Islet precursor cell (in vitro differentiated cells): ENCODE results near the gene TAF1A.
"Not testable (repeated sequence)": the region's sequence is repeated elsewhere in the genome, so short reads cannot be mapped to it uniquely, and the experiment has no call there.

Source experiments
- DNase-seq: peaks from one replicate; pipeline ENCODE4 v3.0.0-alpha.2; 2018

The TAF1A gene

DNA sequence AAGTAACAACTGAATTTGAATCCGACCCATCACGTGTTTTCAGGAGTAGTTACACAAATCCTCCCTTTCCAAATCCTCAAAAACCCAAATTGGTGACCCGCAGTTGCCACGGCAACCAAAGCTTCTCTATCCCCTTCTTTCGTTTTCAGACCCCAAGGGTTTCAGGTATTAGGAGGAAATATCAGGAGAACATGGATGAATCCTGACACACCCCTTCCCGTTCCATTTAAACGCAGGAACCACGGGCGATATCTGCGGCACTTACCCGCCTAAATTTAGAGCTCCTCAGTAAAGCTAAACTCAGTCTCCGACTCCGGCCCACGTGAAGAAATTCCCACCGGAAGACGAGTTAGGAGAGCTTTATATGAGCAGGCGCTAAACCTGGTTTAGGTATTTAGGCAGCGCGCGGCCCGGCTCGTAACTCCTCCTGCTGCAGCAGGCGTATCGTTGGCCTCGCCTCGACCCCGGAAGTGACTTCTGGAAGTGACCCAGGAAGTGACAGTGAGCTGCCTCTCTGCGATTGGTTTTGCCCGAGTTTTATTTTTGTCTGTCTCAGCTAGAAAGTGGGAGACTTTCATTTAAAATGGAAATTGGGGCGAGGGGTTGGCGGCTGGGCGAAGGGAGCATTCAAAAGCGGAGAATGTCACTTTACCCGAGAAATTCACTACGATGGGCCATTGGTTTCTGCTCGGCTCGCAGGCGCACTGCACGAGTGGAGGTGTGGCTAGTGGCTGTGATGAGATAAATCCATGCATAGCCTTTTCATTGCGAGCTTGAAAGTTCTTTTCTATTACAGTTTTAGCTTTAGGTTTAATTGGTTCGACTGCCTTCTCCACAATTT is at the start of gene TAF1A:
TAF1A (minus strand) TSS at position 472 of the 841 bp plus-strand sequence.
- peak; percentile 93 for DNase-seq

DNA sequence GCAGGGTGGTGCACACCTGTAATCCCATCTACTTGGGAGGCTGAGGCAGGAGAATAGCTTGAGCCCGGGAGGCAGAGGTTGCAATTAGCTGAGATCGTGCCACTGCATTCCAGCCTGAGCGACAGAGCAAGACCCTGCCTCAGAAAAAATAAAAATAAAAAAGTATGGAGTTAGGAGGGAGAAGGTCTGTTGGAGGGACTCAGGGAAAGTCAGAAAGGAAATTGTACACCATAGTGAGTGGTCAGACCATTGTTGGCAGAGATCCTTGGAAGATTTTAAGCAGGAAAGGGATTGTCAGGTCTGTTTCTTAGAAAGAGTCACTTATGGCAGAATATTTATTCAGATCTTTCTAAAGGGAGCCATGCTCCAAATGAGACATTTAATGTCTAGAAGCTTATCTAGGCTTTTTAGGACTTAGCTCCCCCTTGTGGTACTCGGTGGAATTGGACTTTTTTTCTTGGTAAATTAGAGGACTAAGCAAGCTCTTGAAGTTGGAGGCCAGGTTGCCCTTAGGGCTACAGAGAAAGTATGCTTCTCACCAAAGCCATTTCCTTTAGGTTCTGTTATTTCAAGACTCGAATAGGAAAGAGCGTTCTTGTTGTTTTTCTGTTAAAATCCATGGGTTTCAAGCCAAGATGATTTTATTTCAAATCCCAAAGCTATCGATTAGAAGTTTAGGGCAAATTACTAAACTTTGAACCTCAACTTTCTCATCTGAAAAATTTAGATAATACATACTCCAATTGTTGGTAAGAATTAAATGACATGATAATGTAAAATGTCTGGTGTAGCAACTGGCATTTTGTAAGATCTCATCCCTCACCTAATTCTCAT is 44.7 kb upstream of the TAF1A start:
- peak; percentile 73 for DNase-seq

DNA sequence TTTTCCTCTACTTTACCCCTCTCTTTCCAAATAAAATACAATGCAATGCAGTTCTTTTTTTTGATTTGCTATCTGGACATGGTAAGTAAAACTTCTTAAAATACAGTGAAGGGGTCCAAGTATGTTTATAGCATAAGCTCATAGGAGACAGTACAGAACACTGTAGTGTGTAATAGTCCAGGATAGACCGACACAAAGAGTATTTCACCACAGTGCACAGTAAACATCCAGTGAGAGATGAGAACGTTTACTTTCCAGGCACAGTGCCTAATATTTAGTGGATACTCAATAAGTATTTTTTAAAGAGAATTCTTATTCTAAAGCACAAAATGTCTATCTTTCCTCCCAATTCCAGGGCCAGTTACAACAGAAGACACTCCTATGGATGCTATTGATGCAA is 43.0 kb upstream of the TAF1A start:
- no peak for DNase-seq

DNA sequence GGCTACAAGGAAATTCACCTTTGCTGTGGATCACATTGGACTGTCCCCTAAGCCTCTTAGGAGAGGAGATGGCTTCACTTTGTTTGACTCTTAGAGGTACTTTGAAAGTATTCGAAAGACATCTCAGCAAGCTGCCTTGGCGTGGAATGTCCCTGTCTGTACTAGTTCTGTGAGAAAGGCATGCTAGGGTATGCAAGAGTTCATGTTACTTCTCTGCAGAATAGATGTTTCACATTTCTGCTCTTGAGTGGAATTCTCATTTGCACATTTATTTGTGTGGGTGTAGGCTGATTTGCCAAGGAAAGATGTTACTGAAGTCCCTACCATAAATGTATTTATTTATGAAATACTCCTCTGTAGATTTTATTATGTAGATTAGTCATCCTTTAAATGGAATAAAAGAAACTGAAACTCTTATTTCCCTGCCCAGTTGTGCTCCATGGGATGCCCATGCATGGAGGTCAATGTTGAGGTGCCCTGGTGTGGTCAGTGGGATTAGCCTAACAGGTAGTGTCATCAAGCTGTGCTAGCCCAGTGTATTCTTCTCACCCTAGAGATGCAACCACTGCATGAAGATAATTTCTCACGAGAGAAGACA is 42.0 kb upstream of the TAF1A start:
- no peak for DNase-seq

DNA sequence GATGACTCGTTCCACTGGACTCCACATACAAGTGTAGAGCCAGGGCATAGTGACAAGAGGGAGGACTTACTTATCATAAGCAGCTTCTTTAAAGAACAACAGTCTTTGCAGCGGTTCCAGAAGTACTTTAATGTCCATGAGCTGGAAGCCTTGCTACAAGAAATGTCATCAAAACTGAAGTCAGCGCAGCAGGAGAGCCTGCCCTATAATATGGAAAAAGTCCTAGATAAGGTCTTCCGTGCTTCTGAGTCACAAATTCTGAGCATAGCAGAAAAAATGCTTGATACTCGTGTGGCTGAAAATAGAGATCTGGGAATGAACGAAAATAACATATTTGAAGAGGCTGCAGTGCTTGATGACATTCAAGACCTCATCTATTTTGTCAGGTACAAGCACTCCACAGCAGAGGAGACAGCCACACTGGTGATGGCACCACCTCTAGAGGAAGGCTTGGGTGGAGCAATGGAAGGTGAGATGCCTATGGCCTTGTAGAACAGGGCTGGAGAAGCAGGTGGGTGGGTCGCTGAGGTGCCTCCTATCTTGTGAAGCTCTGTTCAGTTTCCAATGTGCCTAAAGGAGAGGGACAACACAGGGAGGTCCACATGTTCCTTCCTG is 40.3 kb upstream of the TAF1A start:
- DNase-seq = no peak

DNA sequence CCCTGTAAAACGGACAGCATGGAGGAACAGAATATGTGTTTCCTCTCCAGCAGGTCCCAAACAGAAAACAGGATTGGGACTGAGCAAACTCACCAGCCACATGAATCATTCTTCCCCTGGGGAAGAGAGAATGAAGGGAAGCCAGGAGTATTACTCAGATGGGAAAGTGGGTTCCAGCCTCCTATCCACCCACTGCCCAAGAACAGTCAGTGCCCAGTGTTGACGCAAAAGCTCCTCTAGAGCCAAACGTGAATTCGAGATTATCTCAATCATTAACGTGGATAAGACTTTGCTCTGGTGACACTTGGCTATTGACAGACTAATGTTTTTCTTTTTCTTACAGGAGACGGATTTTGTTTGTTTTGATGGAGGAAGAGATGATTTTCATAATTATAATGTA is 37.5 kb upstream of the TAF1A start:
- no peak for DNase-seq

DNA sequence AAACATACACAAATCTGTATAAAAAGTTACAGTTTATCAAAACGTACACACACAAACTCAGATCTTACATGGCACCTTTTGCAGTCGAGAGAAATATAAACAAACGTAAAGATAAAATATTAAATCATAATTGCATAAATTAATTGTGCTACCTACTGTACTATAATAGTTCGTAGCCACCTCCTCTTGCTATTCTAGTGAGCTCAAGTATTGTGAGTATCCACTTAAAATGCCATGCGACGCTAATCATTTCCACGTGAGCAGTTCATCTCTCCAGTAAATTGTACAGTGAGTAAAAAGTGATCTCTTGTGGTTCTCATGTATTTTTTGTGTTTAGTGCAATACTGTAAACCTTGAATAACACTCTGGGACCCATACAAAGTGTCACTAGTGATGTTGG is 34.5 kb upstream of the TAF1A start:
- no peak for DNase-seq

DNA sequence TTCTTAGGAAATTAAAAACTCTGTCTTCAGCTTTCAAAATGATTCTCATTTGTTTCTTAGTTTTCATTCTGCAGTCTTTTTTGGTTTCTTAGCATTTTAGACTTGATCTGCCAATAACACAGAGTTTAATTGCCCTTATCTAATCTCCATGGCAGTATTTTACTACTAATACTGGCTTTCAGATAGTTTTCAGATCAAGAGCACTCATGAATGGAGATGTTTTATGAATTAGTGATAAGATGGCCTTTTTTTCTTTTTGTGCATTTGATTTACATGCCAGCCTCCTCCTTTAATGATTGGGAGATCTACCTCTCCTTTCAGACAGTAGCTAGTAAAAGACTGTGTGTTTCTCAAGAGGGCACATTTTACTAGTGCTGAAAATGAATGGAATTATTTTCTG is 33.7 kb upstream of the TAF1A start:
- DNase-seq = no peak

DNA sequence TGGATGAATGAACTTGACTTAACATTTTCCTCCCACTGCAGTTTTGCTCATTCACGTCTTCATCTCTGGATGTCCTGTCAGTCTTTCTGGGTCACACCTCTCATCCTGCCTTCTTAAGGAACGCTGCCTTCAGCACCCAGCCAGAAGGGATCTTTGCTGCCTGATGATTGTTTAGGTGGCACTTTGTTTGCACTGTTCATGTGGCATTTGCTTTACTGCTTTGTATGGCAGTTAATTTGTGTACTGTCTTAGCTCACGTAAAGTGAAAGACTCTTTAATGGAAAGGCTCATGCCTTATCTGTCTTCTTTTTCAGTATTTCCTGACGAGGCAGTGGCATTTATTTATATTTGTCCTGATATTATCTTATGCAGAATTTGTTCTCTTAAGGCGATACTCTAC is 33.0 kb upstream of the TAF1A start:
- DNase-seq = no peak

DNA sequence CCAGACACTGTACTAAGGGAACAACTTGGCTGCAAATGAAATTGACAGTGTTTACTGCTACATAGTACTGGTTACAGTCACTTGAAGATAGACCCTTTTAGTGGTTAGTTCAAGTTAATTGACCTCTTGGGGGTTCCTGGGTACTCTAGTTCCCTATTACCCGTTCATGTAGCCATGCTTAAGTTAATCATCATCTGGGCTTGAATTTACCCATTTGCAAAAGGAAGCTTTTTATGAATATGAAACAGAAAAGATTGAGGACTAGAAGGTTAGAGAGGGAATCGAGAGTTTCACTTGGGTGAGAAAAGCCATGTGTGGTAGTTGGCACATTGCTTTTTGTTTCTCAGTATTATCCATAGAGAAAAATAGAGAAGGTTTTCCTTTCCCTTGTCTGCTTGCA is 30.8 kb upstream of the TAF1A start:
- DNase-seq = no peak

DNA sequence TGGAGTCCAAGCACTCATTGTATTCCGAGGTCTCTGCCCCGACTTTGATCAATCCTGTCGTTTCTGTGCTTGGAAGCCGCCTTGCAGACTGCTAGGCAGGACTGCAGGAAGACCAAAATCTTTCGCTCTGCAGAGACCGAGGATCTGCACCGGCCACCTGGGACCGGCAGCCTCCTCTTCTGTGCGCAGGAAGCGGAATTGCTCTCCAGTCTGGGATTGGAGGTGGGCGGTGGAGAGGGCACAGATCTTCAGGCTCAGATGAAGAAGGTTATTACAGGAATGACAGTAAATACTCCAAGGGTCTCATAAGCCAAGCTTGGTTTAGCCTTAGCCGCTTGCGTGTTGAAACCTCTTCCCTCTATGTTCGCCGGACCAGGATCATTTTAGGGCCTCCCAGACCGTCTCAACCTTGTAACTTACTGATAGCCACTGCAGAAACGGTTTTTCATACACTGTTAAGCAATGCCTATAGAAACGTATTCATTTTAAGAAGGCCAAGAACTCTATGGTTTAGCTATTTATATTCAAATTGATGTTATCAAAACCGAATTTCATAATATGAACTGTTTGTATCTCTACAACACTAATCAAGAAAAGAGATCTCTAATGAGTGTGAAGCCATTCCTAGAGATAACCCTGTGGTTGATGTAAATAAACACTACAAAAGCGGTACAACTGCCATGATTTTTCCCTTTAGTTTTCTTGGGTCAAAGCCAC is 29.3 kb upstream of the TAF1A start:
- peak; percentile 71 for DNase-seq

DNA sequence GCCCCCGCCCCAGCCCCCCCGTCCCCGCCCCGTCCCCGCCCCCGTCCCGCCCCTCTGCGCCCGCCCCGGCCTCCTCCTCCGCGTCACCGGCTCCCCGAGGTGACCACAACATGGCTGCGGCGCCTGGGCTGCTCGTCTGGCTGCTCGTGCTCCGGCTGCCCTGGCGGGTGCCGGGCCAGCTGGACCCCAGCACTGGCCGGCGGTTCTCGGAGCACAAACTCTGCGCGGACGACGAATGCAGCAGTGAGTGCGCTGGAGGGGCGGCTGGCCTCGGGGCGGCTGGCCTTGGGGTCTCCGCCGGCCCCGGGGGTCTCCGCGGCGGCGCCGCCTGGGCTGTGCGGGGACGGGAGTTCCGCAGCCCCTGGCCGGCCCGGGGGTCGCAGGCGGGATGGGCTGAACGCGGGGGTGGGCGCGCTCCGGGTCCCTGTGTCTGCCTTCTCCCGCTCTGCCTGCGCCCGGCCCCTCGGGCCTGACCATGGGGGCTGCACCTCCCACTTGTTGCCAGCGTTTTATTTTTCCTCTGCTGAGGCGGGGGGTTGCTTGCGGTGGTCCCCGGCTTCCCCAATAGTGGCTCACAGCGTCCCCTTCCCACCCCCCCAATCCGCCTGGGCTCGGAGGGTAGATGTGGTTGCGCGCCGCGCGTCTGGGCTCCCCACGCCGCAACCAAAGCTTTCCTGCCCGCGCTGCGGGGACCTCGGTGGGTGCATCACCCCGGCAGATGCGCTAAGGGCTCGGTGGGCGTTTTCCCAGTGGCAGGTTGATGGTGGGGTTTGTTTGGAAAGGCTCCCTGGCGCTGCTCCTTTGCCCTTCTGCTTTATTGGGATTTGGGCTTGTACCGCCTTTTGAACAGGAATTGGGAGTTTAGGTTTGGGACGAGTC is 28.5 kb upstream of the TAF1A start, which contains the start of gene MIA3:
MIA3 (plus strand) TSS at position 97 of the 879 bp plus-strand sequence; CDS start at position 111, 14 bp downstream.
- DNase-seq = peak; percentile 57

DNA sequence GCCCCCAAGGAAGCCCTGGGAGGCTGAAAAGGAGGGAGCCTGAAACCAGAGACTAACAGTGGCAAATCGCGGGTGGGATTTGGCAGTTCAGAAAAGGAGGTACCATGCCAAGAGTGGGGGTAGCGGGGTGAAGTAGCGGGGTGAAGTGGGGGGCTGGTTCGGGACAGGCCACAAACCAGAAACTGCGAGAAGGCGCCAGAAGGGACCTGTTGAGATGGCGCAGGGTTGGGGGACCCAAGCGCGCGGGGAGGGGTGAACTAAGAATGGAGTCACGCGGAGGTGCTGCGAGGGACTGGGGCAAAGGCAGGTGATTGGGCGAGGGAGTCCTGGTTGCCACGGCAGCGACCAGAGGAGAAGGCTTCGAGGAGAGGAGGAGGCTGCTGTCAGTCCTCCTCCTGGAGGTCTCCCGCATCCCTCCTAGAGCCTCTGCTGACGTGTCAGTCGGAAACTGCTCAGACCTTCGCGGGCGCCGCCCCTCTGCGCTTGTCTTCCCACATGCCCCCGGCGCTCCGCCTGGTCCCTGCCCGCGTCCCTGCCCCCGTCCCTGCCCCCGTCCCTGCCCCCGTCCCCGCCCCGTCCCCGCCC is 27.7 kb upstream of the TAF1A start:
- peak; percentile 99 for DNase-seq

DNA sequence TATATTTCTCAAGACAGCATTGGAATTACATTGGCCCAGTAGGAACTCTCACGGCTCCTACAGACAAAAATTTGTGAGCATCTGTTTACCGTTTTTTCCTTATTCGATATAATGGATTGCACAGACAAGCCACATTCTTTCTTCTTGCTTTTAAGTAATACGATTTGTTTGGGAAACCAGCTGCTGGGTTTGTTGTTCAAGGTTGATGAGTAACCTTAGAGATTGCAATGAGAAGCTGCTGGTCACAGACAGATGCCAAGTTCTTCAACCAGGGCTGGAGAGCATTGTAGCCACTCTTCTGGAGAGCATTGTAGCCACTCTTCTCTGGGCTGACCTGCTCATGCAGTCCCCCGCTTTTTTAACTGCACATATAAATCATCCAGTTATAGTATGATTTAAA is 26.8 kb upstream of the TAF1A start:
- no peak for DNase-seq

DNA sequence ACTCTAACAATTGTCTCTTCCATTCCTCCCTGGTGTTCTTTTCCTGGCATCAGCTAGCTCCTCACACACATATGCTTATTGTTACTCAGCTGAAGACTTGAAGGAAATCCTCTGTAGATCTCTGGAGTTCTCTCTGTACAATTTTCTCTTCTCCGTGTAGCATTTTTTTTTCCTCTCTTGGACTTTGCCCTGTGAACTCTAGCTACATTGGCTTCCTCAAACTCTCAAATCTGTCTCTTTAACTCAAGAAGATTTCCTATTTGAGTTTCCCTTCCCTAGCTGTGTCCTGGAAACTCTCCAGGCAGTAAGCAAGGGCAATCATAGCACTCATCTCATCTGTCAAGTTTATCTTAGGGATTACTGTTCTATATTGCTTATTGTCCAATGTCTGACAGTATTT is 23.9 kb upstream of the TAF1A start:
- DNase-seq = no peak

DNA sequence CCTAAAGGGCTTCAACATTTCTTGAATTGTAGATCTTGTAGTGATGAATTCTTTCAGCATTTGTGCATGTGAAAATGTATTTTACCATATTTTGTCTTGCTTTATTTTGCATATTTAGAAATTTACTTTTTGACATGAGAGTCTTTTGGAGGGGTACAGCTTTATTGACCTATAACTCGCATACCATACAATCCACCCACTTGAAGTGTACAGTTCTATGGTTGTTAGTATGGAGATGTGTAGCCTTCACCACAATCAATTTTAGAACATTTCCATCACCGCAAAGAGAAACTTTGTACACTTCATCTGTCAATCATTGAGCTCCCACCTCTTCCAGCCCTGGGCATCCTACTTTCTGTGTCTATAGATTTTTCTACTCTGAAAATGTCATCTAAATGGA is 21.0 kb upstream of the TAF1A start:
- DNase-seq = no peak

DNA sequence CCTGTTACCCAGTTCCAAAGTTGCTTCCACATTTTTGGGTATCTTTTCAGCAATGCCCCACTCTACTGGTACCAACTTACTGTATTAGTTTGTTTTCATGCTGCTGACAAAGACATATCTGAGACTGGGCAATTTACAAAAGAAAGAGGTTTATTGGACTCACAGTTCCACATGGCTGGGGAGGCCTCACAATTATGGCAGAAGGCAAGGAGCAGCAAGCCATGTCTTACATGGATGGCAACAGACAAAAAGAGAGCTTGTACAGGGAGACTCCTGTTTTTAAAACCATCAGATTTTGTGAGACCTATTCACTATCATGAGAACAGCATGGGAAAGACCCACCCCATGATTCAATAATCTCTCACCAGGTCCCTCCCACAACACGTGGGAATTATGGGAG is 19.4 kb upstream of the TAF1A start:
- DNase-seq = not testable (repeated sequence)

DNA sequence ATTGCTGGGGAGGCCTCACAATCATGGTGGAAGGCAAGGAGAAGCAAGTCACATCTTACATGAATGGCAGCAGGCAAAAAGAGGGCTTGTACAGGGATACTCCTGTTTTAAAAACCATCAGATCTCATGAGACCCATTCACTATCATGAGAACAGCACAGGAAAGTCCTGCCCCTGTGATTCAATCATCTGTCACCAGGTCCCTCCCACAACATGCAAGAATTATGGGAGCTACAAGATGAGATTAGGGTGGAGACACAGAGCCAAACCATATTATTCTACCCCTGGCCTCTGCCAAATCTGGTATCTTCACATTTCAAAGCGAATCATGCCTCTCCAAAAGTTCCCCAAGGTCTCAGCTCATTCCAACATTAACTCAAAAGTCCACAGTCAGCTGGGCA is 17.0 kb upstream of the TAF1A start:
- DNase-seq = no peak

DNA sequence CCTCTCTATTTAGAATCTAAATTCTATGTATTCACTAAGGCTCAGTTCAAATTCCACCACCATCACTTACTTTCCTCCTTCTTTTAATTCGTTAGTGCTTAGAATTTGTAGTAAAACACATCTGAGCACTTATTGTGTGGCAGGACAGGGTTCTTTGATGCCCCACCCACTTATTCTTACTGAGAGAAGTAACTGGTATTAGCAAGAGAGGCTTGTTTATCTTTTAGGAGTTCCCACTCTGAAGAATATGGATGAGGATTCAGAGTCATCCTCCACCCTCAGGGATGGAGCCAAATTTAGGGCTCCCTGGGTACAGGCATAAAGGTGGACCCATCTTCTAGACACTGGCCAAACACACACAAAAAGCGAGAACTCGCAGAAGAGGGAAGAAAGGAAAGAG is 11.5 kb upstream of the TAF1A start:
- DNase-seq = no peak

DNA sequence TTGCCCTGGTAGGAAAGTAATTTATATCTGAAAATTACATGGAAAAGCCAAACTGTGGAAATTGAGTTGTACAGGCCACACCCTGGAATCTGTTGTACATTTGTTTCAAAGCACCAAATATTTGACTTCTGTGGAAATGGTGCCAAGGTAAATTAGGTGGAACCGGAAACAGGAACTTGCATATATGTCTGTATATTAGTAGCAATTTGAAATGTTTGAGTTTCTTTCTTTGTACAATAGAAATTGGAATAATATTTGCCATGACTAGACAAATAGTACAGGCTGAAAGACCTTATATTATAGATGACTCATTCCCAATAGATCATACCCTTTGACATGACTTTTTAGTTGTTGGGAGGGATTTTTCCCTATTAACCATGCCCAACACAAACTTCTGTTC is 10.5 kb upstream of the TAF1A start:
- no peak for DNase-seq

DNA sequence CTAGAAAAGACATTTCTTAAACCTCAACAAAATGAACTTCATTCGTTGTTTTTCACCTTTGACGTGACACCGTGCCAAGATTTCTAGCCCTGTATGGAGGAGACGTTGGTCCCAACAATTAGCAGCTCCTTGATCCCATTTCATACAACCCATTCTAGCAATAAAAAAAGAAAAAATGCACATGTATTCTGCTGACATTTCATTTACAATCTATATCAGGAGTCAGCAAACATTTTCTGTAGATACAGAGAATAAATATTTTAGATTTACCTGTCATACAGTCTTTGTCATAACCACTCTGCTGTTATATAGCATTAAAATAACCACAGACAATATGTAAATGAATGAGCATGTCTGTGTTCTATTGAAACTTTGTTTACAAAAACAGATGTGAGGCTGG is 7.0 kb upstream of the TAF1A start:
- no peak for DNase-seq
